ENCODE data around the gene NDUFB8. TPM values are rescaled to one million over a fixed set of nuclear protein-coding genes. Genes with fewer than 3 reads are reported as not detected.

NDUFB8 gene
- total and polyA plus RNA-seq, 2 experiments from 2014 or later, result 123 to 294 TPM

DNA sequence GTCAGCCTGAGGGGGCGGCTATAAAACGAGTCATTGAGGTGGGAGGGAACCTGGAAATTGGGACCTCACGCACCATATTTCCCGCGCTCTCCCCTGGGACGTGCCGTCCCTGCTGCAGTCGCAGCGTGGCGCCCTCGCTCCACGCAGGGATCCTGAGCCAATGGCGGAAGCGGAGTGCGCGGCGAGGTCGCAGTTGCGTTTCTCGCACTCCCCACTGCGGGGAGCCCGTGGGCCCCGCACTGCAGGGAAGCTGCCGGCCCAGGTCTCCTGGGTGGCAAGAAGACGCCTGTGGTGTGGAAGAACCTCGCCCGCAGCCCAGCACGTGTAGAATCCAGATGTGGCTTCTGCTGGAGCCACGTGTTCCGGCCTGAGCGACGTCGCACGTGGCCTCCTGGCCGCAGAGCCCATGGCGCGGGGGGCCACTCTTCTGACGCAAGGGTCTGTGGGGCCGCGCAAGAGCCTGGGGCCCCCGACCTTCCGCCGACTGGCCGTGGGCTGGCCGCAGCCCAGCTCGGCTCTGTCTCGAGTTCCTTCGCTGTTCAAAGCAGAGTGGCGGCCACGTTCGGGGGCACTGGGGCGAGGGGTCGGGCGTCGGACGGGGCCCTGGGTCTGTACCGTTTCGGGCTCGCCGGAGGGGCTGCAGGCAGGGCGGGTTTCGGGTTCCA is 32.5 kb upstream of the NDUFB8 start:
- H3K79me2 ChIP-seq (ENCODE audit: insufficient read depth), result no peaks in the 10 kb centered on the region
- H3K4me2 ChIP-seq (ENCODE audit: unreplicated experiment), result peak overlapping the region; percentile 66
- H3K27me3 ChIP-seq (replicated peaks; ENCODE audit: insufficient read depth), result peaks cover 25% of the 10 kb centered on the region
- H3K36me3 ChIP-seq (ENCODE audit: low read depth), result 0 out of 2 replicates have a peak, but pooled peaks cover 3% of the 10 kb centered on the region
- peaks cover 6% of the 10 kb centered on the region for H3K4me1 ChIP-seq (ENCODE audit: insufficient read depth)
- WGBS, 2 experiments (ENCODE audit: low coverage in 1 of 2, low lambda C conversion rate in 2 of 2, missing lambda C conversion rate in 2 of 2), result 9 to 10% methylated on average over 54 to 57 of the region's 62 CpGs
- in situ Hi-C loops (cut with MboI), result no loop called here
- no peak overlapping the region for H3K27ac ChIP-seq
- peaks cover 6% of the 10 kb centered on the region; the same call in 1 of the 2 replicates for H3F3A ChIP-seq (ENCODE audit: insufficient read depth)
- no peaks in the 10 kb centered on the region for H3K9me3 ChIP-seq (ENCODE audit: low read depth)
- peak overlapping the region; percentile 51; the same call in 1 of the 2 replicates for H3K4me3 ChIP-seq
- H4K20me1 ChIP-seq (ENCODE audit: insufficient read depth), result no peaks in the 10 kb centered on the region
- peak overlapping the region; percentile 74 for H2AFZ ChIP-seq
- H3K9ac ChIP-seq, result no peak overlapping the region
- H3K9me2 ChIP-seq (ENCODE audit: insufficient read depth), result no peaks in the 10 kb centered on the region
- peak; percentile 87 for DNase-seq
- TF ChIP-seq EZH2 (IDR thresholded peaks at IDR 0.05; ENCODE audit: insufficient read depth, poor library complexity, severe bottlenecking), result no peak
- TF ChIP-seq EZH2phosphoT487 (IDR thresholded peaks at IDR 0.05; ENCODE audit: insufficient read depth, low read depth), result no peak

DNA sequence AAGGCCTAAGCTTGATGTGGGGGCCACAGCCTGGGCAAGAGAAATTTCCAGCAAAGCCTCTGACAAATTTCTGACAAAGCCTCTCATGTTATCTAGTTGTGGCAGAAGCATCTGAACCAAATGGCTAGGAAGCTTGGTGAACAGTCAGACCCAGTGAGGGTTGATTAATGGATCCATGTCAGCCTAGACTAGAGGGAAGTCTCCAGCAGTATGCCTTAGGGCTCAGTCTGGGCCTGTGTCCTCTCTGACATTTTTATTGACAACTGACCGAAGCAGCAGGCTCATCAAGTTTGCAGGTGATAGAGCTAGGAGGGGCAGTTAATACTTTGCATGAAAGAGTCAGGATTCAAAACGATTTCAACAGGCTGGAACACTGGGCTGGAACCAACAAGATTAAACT is 31.3 kb upstream of the NDUFB8 start:
- Histone ChIP-seq H3F3A (ENCODE audit: insufficient read depth) (peaks cover 6% of the 10 kb centered on the region; the same call in 1 of the 2 replicates), H3K27me3 (replicated peaks; ENCODE audit: insufficient read depth) (peaks cover 16% of the 10 kb centered on the region), H3K9ac (no peak overlapping the region), H3K27ac (no peak overlapping the region), H3K36me3 (ENCODE audit: low read depth) (0 out of 2 replicates have a peak, but pooled peaks cover 3% of the 10 kb centered on the region), H3K4me2 (ENCODE audit: unreplicated experiment) (no peak overlapping the region), H3K79me2 (ENCODE audit: insufficient read depth) (no peaks in the 10 kb centered on the region), H3K9me2 (ENCODE audit: insufficient read depth) (no peaks in the 10 kb centered on the region), H3K4me1 (ENCODE audit: insufficient read depth) (peaks cover 6% of the 10 kb centered on the region), H3K4me3 (no peak overlapping the region), H3K9me3 (ENCODE audit: low read depth) (no peaks in the 10 kb centered on the region), H2AFZ (no peak overlapping the region), H4K20me1 (ENCODE audit: insufficient read depth) (no peaks in the 10 kb centered on the region)
- TF ChIP-seq EZH2 (IDR thresholded peaks at IDR 0.05; ENCODE audit: insufficient read depth, poor library complexity, severe bottlenecking) (no peak), EZH2phosphoT487 (IDR thresholded peaks at IDR 0.05; ENCODE audit: insufficient read depth, low read depth) (no peak)
- DNase-seq, result no peak
- WGBS, 2 experiments (ENCODE audit: low coverage in 1 of 2, low lambda C conversion rate in 2 of 2, missing lambda C conversion rate in 2 of 2), result 63 to 69% methylated on average over 2 of the region's 2 CpGs
- in situ Hi-C loops (cut with MboI), result no loop called here

DNA sequence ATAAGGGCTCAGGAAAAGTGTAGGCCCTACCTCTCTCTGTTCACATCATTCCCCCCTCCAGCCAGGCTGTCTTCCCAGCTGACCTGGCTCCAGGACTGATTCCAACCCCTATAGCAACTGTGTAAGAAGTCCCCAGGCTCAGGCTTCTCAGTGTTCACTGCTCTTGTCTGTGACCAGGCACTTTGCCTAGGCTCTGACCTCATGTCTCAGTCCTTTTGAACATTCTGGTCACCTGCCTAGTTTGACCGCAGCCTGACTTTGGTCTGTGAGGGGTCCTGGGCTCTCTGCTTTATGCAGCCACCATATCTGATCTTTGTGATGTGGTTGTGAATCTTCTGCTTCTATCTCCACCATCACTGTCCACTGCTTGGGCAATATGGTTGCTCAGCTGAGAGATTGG is 30.6 kb upstream of the NDUFB8 start:
- H3K36me3 ChIP-seq (ENCODE audit: low read depth), result peaks cover 3% of the 10 kb centered on the region; the same call in 1 of the 2 replicates
- in situ Hi-C loops (cut with MboI), result no loop called here
- no peaks in the 10 kb centered on the region for H4K20me1 ChIP-seq (ENCODE audit: insufficient read depth)
- H2AFZ ChIP-seq, result no peak overlapping the region
- no peaks in the 10 kb centered on the region for H3K9me3 ChIP-seq (ENCODE audit: low read depth)
- H3K27ac ChIP-seq, result no peak overlapping the region
- H3K79me2 ChIP-seq (ENCODE audit: insufficient read depth), result no peaks in the 10 kb centered on the region
- 0 out of 2 replicates have a peak, but pooled peaks cover 9% of the 10 kb centered on the region for H3K27me3 ChIP-seq (replicated peaks; ENCODE audit: insufficient read depth)
- no peak for TF ChIP-seq EZH2 (IDR thresholded peaks at IDR 0.05; ENCODE audit: insufficient read depth, poor library complexity, severe bottlenecking)
- no peak for TF ChIP-seq EZH2phosphoT487 (IDR thresholded peaks at IDR 0.05; ENCODE audit: insufficient read depth, low read depth)
- no peak overlapping the region for H3K4me3 ChIP-seq
- WGBS, 2 experiments (ENCODE audit: low coverage in 1 of 2, low lambda C conversion rate in 2 of 2, missing lambda C conversion rate in 2 of 2), result 96 to 100% methylated on average over 1 of the region's 1 CpG
- H3K4me1 ChIP-seq (ENCODE audit: insufficient read depth), result peaks cover 6% of the 10 kb centered on the region
- H3K9me2 ChIP-seq (ENCODE audit: insufficient read depth), result no peaks in the 10 kb centered on the region
- H3F3A ChIP-seq (ENCODE audit: insufficient read depth), result peaks cover 6% of the 10 kb centered on the region; the same call in 1 of the 2 replicates
- H3K9ac ChIP-seq, result no peak overlapping the region
- no peak for DNase-seq
- H3K4me2 ChIP-seq (ENCODE audit: unreplicated experiment), result no peak overlapping the region

DNA sequence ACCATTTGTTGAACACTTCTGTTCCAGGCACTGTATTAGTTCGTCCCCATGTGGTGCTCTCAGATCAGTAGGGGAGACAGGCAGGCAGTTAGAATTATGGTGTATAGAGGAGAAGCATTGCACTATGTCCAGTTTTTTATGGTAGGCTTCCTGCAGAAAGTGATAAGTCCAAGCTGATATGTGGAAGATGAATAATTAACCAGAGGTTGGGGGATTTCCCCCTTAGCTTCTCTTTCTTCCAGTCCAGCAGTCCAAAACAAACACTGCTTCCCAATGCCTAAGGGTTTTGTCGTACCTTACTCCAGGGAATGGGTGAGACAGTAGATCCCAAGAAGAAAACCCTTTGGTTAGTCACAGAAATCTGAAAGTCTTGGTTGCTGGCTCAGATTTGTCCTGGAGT is 25.2 kb upstream of the NDUFB8 start:
- Histone ChIP-seq H3K27ac (no peak overlapping the region), H3F3A (ENCODE audit: insufficient read depth) (no peaks in the 10 kb centered on the region; the same call in 1 of the 2 replicates), H3K9me2 (ENCODE audit: insufficient read depth) (no peaks in the 10 kb centered on the region), H3K9me3 (ENCODE audit: low read depth) (no peaks in the 10 kb centered on the region), H3K4me3 (no peak overlapping the region), H3K36me3 (ENCODE audit: low read depth) (peaks cover 3% of the 10 kb centered on the region; the same call in 1 of the 2 replicates), H3K79me2 (ENCODE audit: insufficient read depth) (no peaks in the 10 kb centered on the region), H2AFZ (no peak overlapping the region), H4K20me1 (ENCODE audit: insufficient read depth) (no peaks in the 10 kb centered on the region), H3K4me1 (ENCODE audit: insufficient read depth) (no peaks in the 10 kb centered on the region), H3K27me3 (replicated peaks; ENCODE audit: insufficient read depth) (no peaks in the 10 kb centered on the region), H3K4me2 (ENCODE audit: unreplicated experiment) (no peak overlapping the region), H3K9ac (no peak overlapping the region)
- no peak for DNase-seq
- in situ Hi-C loops (cut with MboI), result loop anchor here (10.0 kb wide), 1 partner anchor 320 kb away; no protein-coding TSS in a partner anchor
- TF ChIP-seq EZH2 (IDR thresholded peaks at IDR 0.05; ENCODE audit: insufficient read depth, poor library complexity, severe bottlenecking) (no peak), EZH2phosphoT487 (IDR thresholded peaks at IDR 0.05; ENCODE audit: insufficient read depth, low read depth) (no peak)
- 74 to 80% methylated on average over 2 of the region's 2 CpGs for WGBS, 2 experiments (ENCODE audit: low coverage in 1 of 2, low lambda C conversion rate in 2 of 2, missing lambda C conversion rate in 2 of 2)
